ENCODE measurements around the gene MRPS23. TPM values are rescaled to one million over a fixed set of nuclear protein-coding genes. Genes with fewer than 3 reads are reported as not detected.

The MRPS23 gene
- total RNA-seq, 3 donors from 2014 or later = 15.1 to 27.2 (median 24.0) TPM

GRCh38 chr17:57806167-57806830 is 43.5 kb downstream of the MRPS23 start:
- no peak for ATAC-seq
- Histone ChIP-seq H3K36me3 (ENCODE audit: low read depth) (no peaks in the 10 kb centered on the region), H3K4me1 (ENCODE audit: low read depth) (peaks cover under 1% of the 10 kb centered on the region), H3K4me3 (no peak overlapping the region), H3K9me3 (peaks cover 1% of the 10 kb centered on the region)
- intact Hi-C loops (cut with DNase I, micrococcal nuclease) = no loop called here
- TF ChIP-seq CTCF (IDR thresholded peaks at IDR 0.05) = no peak
- DNase-seq = no peak

- H3K9me3 ChIP-seq = peaks cover 5% of the 10 kb centered on the region
- H3K4me3 ChIP-seq = no peak overlapping the region
- H3K36me3 ChIP-seq (ENCODE audit: low read depth) = no peaks in the 10 kb centered on the region
- DNase-seq (no peak), ATAC-seq (no peak)
- no peak for TF ChIP-seq CTCF (IDR thresholded peaks at IDR 0.05)
- intact Hi-C loops (cut with DNase I, micrococcal nuclease) = no loop called here
- no peaks in the 10 kb centered on the region for H3K4me1 ChIP-seq (ENCODE audit: low read depth)
Measured at GRCh38 chr17:57803021-57803420, 46.8 kb downstream of the MRPS23 start.

GRCh38 chr17:57801044-57801711 is 48.7 kb downstream of the MRPS23 start:
- TF ChIP-seq CTCF (IDR thresholded peaks at IDR 0.05) = no peak
- Histone ChIP-seq H3K36me3 (ENCODE audit: low read depth) (no peaks in the 10 kb centered on the region), H3K9me3 (peaks cover 5% of the 10 kb centered on the region), H3K4me3 (no peak overlapping the region), H3K4me1 (ENCODE audit: low read depth) (no peaks in the 10 kb centered on the region)
- intact Hi-C loops (cut with DNase I, micrococcal nuclease) = no loop called here
- DNase-seq (no peak), ATAC-seq (no peak)

GRCh38 chr17:57794841-57795240 is 55.0 kb downstream of the MRPS23 start:
- no peak overlapping the region for H3K4me3 ChIP-seq
- intact Hi-C loops (cut with DNase I, micrococcal nuclease) = no loop called here
- H3K9me3 ChIP-seq = no peaks in the 10 kb centered on the region
- no peak for ATAC-seq
- TF ChIP-seq CTCF (IDR thresholded peaks at IDR 0.05) = no peak
- no peaks in the 10 kb centered on the region for H3K4me1 ChIP-seq (ENCODE audit: low read depth)
- DNase-seq = no peak
- H3K36me3 ChIP-seq (ENCODE audit: low read depth) = no peaks in the 10 kb centered on the region

- ATAC-seq (no peak), DNase-seq (no peak)
- no peak for TF ChIP-seq CTCF (IDR thresholded peaks at IDR 0.05)
- no peaks in the 10 kb centered on the region for H3K36me3 ChIP-seq (ENCODE audit: low read depth)
- no peaks in the 10 kb centered on the region for H3K4me1 ChIP-seq (ENCODE audit: low read depth)
- intact Hi-C loops (cut with DNase I, micrococcal nuclease) = no loop called here
- H3K4me3 ChIP-seq = no peak overlapping the region
- H3K9me3 ChIP-seq = no peaks in the 10 kb centered on the region
Measured at GRCh38 chr17:57788725-57789124, 61.1 kb downstream of the MRPS23 start.
